ENCODE data around the gene TMEM97.
"Not testable (repeated sequence)": the region's sequence is repeated elsewhere in the genome, so short reads cannot be mapped to it uniquely, and the experiment has no call there.

Gene TMEM97

GRCh38 chr17:28318759-28319597 is at the start of gene TMEM97:
TSS of gene TMEM97 (plus strand) at chr17:28319200. CDS start at chr17:28319240, 40 bp downstream.
- peak; percentile 99 for DNase-seq

GRCh38 chr17:28270055-28270454 is 48.9 kb upstream of the TMEM97 start:
- DNase-seq: no peak

- DNase-seq: no peak
These were observed 48.1 kb upstream of the TMEM97 start for GRCh38 chr17:28270926-28271325.

- DNase-seq: no peak
These were observed 47.6 kb upstream of the TMEM97 start for GRCh38 chr17:28271431-28271830.

GRCh38 chr17:28272166-28272565 is 46.8 kb upstream of the TMEM97 start:
- no peak for DNase-seq

GRCh38 chr17:28273341-28273740 is 45.7 kb upstream of the TMEM97 start:
- DNase-seq: not testable (repeated sequence)

- no peak for DNase-seq
These were observed 44.3 kb upstream of the TMEM97 start for GRCh38 chr17:28274591-28275265.

GRCh38 chr17:28276011-28276410 is 43.0 kb upstream of the TMEM97 start:
- DNase-seq: no peak

- DNase-seq: no peak
These were observed 39.6 kb upstream of the TMEM97 start for GRCh38 chr17:28279411-28279810.

- no peak for DNase-seq
These were observed 38.2 kb upstream of the TMEM97 start for GRCh38 chr17:28280826-28281225.

GRCh38 chr17:28282596-28282995 is 36.4 kb upstream of the TMEM97 start:
- DNase-seq: no peak

GRCh38 chr17:28285965-28286364 is 33.0 kb upstream of the TMEM97 start:
- DNase-seq: no peak

GRCh38 chr17:28290703-28291102 is 28.3 kb upstream of the TMEM97 start:
- no peak for DNase-seq

GRCh38 chr17:28291780-28292330 is 27.1 kb upstream of the TMEM97 start:
- DNase-seq: no peak

- not testable (repeated sequence) for DNase-seq
These were observed 26.1 kb upstream of the TMEM97 start for GRCh38 chr17:28292878-28293277.

GRCh38 chr17:28293994-28294393 is 25.0 kb upstream of the TMEM97 start:
- no peak for DNase-seq

GRCh38 chr17:28295677-28296578 is 23.1 kb upstream of the TMEM97 start:
- peak; percentile 45 for DNase-seq

- DNase-seq: no peak
These were observed 20.6 kb upstream of the TMEM97 start for GRCh38 chr17:28298449-28298848.

- no peak for DNase-seq
These were observed 12.0 kb upstream of the TMEM97 start for GRCh38 chr17:28306954-28307401.

GRCh38 chr17:28313841-28314240 is 5.2 kb upstream of the TMEM97 start:
- DNase-seq: no peak

GRCh38 chr17:28315846-28316705 is 2.9 kb upstream of the TMEM97 start:
- no peak for DNase-seq
